K562 (cell line): Measurements from ENCODE around the gene SPDYE17.

Experiments used
- HNRNPUL1 ChIP-seq: fragments of 200-400 bp; formaldehyde crosslinking; IDR thresholded peaks from 2 replicates; pipeline ENCODE4 v1.6.1; 2017; ENCODE audit warnings: low read length
- KDM5B ChIP-seq: fragments of 200-600 bp; sonication (generic); IDR thresholded peaks from 2 replicates; pipeline ENCODE4 v1.6.1; 2012; ENCODE audit warnings: low read depth, mild to moderate bottlenecking, moderate library complexity, low read length, control low read depth, inconsistent platforms; ENCODE audit not compliant: insufficient replicate concordance
- LARP7 ChIP-seq: fragments of 450-650 bp; IDR thresholded peaks from 2 replicates; pipeline ENCODE4 v1.6.1; 2016
- MAX ChIP-seq: sonication (generic); formaldehyde crosslinking; IDR thresholded peaks from 2 replicates; pipeline ENCODE4 v1.9.0; 2022; ENCODE audit warnings: mild to moderate bottlenecking, missing genetic modification reagents
- NBN ChIP-seq: fragments of 450-650 bp; IDR thresholded peaks from 2 replicates; pipeline ENCODE4 v1.6.1; 2016; ENCODE audit warnings: low read depth, mild to moderate bottlenecking
- NEUROD1 ChIP-seq: fragments of 150-350 bp; IDR thresholded peaks from 2 replicates; pipeline ENCODE4 v1.6.1; 2014; ENCODE audit warnings: borderline replicate concordance, low read length, low read depth; ENCODE audit not compliant: partially characterized antibody
- NONO ChIP-seq, 2 experiments: fragments of 200-400 bp in 1 of 2; fragments of 450-650 bp in 1 of 2; formaldehyde crosslinking in 1 of 2; IDR thresholded peaks; 2 replicates each; pipeline ENCODE4 v1.6.1; 2017; ENCODE audit warnings: low read depth in 2 of 2, mild to moderate bottlenecking in 2 of 2, moderate library complexity in 2 of 2, low read length in 1 of 2
- PYGO2 ChIP-seq: fragments of 450-650 bp; IDR thresholded peaks from 2 replicates; pipeline ENCODE4 v1.6.1; 2016; ENCODE audit warnings: mild to moderate bottlenecking, missing genetic modification characterization, moderate library complexity, missing compliant biosample characterization
- RBM34 ChIP-seq: fragments of 200-400 bp; formaldehyde crosslinking; IDR thresholded peaks from 2 replicates; pipeline ENCODE4 v1.6.1; 2018; ENCODE audit warnings: low read length, borderline replicate concordance; ENCODE audit not compliant: insufficient read depth
- SRF ChIP-seq, 2 experiments: fragments of 250-450, 450-650 bp in 1 of 2; sonication (Bioruptor Pico) in 1 of 2; sonication (generic) in 1 of 2; formaldehyde crosslinking; IDR thresholded peaks; 2 replicates each; pipeline versions ENCODE4 v1.5.0 to v1.5.1; 2020 to 2022; ENCODE audit warnings: mild to moderate bottlenecking in 1 of 2, missing genetic modification reagents in 1 of 2
- ZNF79 ChIP-seq: fragments of 250-450 bp; sonication (Bioruptor Pico); IDR thresholded peaks from 2 replicates; pipeline ENCODE4 v1.4.0; 2020; ENCODE audit warnings: low read depth, mild to moderate bottlenecking, moderate library complexity
- TF ChIP-seq, protein P1 (sequence below): fragments of 250-450 bp; sonication (Bioruptor Pico); IDR thresholded peaks from 2 replicates; pipeline ENCODE4 v1.8.0; 2021; ENCODE audit warnings: moderate library complexity, mild to moderate bottlenecking, inconsistent platforms
- TF ChIP-seq, protein P2 (sequence below): sonication (generic); formaldehyde crosslinking; IDR thresholded peaks from 2 replicates; pipeline ENCODE4 v1.8.0; 2023; ENCODE audit warnings: mild to moderate bottlenecking, missing genetic modification reagents

- TF ChIP-seq ZNF79 (CRISPR knock-in tag): no peak
- no peak for TF ChIP-seq LARP7
- no peak for TF ChIP-seq PYGO2 (tag)
- no peak for TF ChIP-seq NONO (IDR thresholded peaks at IDR 0.05; ENCODE audit: low read depth in 2 of 2, low read length in 1 of 2)
- no peak for TF ChIP-seq MAX (CRISPR knock-in tag)
- no peak for TF ChIP-seq SRF (CRISPR knock-in tag; IDR thresholded peaks at IDR 0.05)
- no peak for TF ChIP-seq HNRNPUL1
- TF ChIP-seq NEUROD1: no peak
- TF ChIP-seq, protein P1, sequence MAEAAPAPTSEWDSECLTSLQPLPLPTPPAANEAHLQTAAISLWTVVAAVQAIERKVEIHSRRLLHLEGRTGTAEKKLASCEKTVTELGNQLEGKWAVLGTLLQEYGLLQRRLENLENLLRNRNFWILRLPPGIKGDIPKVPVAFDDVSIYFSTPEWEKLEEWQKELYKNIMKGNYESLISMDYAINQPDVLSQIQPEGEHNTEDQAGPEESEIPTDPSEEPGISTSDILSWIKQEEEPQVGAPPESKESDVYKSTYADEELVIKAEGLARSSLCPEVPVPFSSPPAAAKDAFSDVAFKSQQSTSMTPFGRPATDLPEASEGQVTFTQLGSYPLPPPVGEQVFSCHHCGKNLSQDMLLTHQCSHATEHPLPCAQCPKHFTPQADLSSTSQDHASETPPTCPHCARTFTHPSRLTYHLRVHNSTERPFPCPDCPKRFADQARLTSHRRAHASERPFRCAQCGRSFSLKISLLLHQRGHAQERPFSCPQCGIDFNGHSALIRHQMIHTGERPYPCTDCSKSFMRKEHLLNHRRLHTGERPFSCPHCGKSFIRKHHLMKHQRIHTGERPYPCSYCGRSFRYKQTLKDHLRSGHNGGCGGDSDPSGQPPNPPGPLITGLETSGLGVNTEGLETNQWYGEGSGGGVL (CRISPR knock-in tag): no peak
- no peak for TF ChIP-seq NBN
- TF ChIP-seq, protein P2, sequence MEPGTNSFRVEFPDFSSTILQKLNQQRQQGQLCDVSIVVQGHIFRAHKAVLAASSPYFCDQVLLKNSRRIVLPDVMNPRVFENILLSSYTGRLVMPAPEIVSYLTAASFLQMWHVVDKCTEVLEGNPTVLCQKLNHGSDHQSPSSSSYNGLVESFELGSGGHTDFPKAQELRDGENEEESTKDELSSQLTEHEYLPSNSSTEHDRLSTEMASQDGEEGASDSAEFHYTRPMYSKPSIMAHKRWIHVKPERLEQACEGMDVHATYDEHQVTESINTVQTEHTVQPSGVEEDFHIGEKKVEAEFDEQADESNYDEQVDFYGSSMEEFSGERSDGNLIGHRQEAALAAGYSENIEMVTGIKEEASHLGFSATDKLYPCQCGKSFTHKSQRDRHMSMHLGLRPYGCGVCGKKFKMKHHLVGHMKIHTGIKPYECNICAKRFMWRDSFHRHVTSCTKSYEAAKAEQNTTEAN (CRISPR knock-in tag): no peak
- no peak for TF ChIP-seq RBM34
- TF ChIP-seq KDM5B: no peak
Observed at GRCh38 chr7:76998285-76998589, 33.9 kb downstream of the SPDYE17 start.
